ENCODE measurements around the gene OR6C2.

- TF ChIP-seq CTCF (IDR thresholded peaks at IDR 0.05) (no peak), POLR2A (IDR thresholded peaks at IDR 0.05) (no peak)
Measured at GRCh38 chr12:55499231-55499630, 55.4 kb downstream of the OR6C2 start.

Data from body of pancreas (tissue), 4 donors.